Endothelial cell (in vitro differentiated cells): ENCODE data around the gene SMARCAL1. TPM values are rescaled to one million over a fixed set of nuclear protein-coding genes. Genes with fewer than 3 reads are reported as not detected.

Source experiments
- DNase-seq: peaks from one replicate; pipeline ENCODE4 v3.0.0; 2021; ENCODE audit warnings: low spot score
- H3K27ac Mint-ChIP-seq: one replicate; pipeline ENCODE4 v1.8.0; 2021; ENCODE audit warnings: mixed read lengths, inconsistent platforms; ENCODE audit not compliant: unreplicated experiment
- H3K27me3 Mint-ChIP-seq: one replicate; pipeline ENCODE4 v1.8.0; 2021; ENCODE audit warnings: mild to moderate bottlenecking, moderate library complexity, mixed read lengths, inconsistent platforms; ENCODE audit not compliant: unreplicated experiment
- H3K36me3 Mint-ChIP-seq: one replicate; pipeline ENCODE4 v1.8.0; 2021; ENCODE audit warnings: mild to moderate bottlenecking, low read depth, mixed read lengths, inconsistent platforms; ENCODE audit not compliant: unreplicated experiment
- H3K4me1 Mint-ChIP-seq: one replicate; pipeline ENCODE4 v1.8.0; 2021; ENCODE audit warnings: mild to moderate bottlenecking, mixed read lengths, inconsistent platforms; ENCODE audit not compliant: unreplicated experiment
- H3K4me3 Mint-ChIP-seq: one replicate; pipeline ENCODE4 v1.8.0; 2021; ENCODE audit warnings: mild to moderate bottlenecking, mixed read lengths, inconsistent platforms; ENCODE audit not compliant: unreplicated experiment
- H3K9me3 Mint-ChIP-seq: one replicate; pipeline ENCODE4 v1.8.0; 2021; ENCODE audit warnings: mixed read lengths, inconsistent platforms; ENCODE audit not compliant: unreplicated experiment
- CTCF ChIP-seq: fragments of 200-600 bp; sonication (generic); IDR thresholded peaks from one replicate; pipeline ENCODE4 v1.5.0; 2021; ENCODE audit warnings: antibody characterized with exemption; ENCODE audit not compliant: unreplicated experiment
- total RNA-seq: library from RNA; stranded (reverse); fragmentation: NEBNext Ultra II Directional; extraction: Animal tissue kit (Norgen Biotek cat#: 25700); gene quantifications from one replicate; pipeline ENCODE4 v1.2.1, GENCODE V29; 2021; ENCODE audit not compliant: unreplicated experiment

Gene SMARCAL1
- total RNA-seq, 1 donor from 2014 or later, result 39.1 TPM

GRCh38 chr2:216478151-216478550, 65.9 kb downstream of the SMARCAL1 start:
- H3K9me3 Mint-ChIP-seq, result no peaks in the 10 kb centered on the region
- no peak for DNase-seq
- H3K27ac Mint-ChIP-seq, result no peak overlapping the region
- H3K36me3 Mint-ChIP-seq, result peaks cover 22% of the 10 kb centered on the region
- H3K4me1 Mint-ChIP-seq, result peaks cover 31% of the 10 kb centered on the region
- TF ChIP-seq CTCF, result no peak
- no peak overlapping the region for H3K4me3 Mint-ChIP-seq
- H3K27me3 Mint-ChIP-seq, result no peaks in the 10 kb centered on the region

GRCh38 chr2:216478791-216479190, 66.5 kb downstream of the SMARCAL1 start:
- no peak overlapping the region for H3K27ac Mint-ChIP-seq

GRCh38 chr2:216480221-216480620, 67.9 kb downstream of the SMARCAL1 start:
- H3K4me3 Mint-ChIP-seq, result peak overlapping the region; percentile 45

More at GRCh38 chr2:216478791-216479190, 66.5 kb downstream of the SMARCAL1 start:
- Mint-ChIP-seq H3K4me3 (no peak overlapping the region), H3K36me3 (peaks cover 22% of the 10 kb centered on the region), H3K27me3 (peaks cover 1% of the 10 kb centered on the region), H3K4me1 (peaks cover 29% of the 10 kb centered on the region), H3K9me3 (no peaks in the 10 kb centered on the region)
- DNase-seq, result no peak
- TF ChIP-seq CTCF, result no peak

GRCh38 chr2:216482640-216483039, 70.4 kb downstream of the SMARCAL1 start:
- Mint-ChIP-seq H3K27ac (no peak overlapping the region), H3K27me3 (peaks cover 3% of the 10 kb centered on the region), H3K4me3 (no peak overlapping the region), H3K36me3 (peaks cover 23% of the 10 kb centered on the region), H3K9me3 (no peaks in the 10 kb centered on the region), H3K4me1 (peaks cover 34% of the 10 kb centered on the region)
- no peak for TF ChIP-seq CTCF
- no peak for DNase-seq

More at GRCh38 chr2:216480221-216480620, 67.9 kb downstream of the SMARCAL1 start:
- TF ChIP-seq CTCF, result no peak
- Mint-ChIP-seq H3K27ac (no peak overlapping the region), H3K36me3 (peaks cover 25% of the 10 kb centered on the region), H3K4me1 (peaks cover 23% of the 10 kb centered on the region), H3K9me3 (no peaks in the 10 kb centered on the region), H3K27me3 (peaks cover 3% of the 10 kb centered on the region)
- DNase-seq, result no peak

GRCh38 chr2:216485237-216485636, 73.0 kb downstream of the SMARCAL1 start:
- Mint-ChIP-seq H3K4me3 (no peak overlapping the region), H3K4me1 (peaks cover 32% of the 10 kb centered on the region), H3K9me3 (no peaks in the 10 kb centered on the region), H3K36me3 (peaks cover 14% of the 10 kb centered on the region), H3K27me3 (peaks cover 3% of the 10 kb centered on the region), H3K27ac (no peak overlapping the region)
- no peak for TF ChIP-seq CTCF
- no peak for DNase-seq
